ENCODE data around the gene IGSF3.

GRCh38 chr1:116686723-116687352 lies 19.3 kb upstream of the IGSF3 start:
- no peak for TF ChIP-seq CTCF (IDR thresholded peaks at IDR 0.05; ENCODE audit: low read length)
- TF ChIP-seq EZH2 (optimal IDR thresholded peaks at IDR 0.05; ENCODE audit: low read depth, low read length), result no peak

All from MM.1S (cell line).